CD4-positive, alpha-beta T cell (primary cell): Measurements from ENCODE around the gene CCK. TPM values are rescaled to one million over a fixed set of nuclear protein-coding genes. Genes with fewer than 3 reads are reported as not detected.

Experiments used
- ATAC-seq: fragments of 200-7000 bp; cut with Tn5 transposase; one replicate; pipeline ENCODE4 v1.10.0; 2022; ENCODE audit warnings: mild to moderate bottlenecking; ENCODE audit not compliant: poor library complexity
- CTCF ChIA-PET: fragments of 350-600 bp; sonication (Branson Sonifier 250); formaldehyde crosslinking; loops from one replicate; lab custom pipeline; 2021; ENCODE audit warnings: antibody characterized with exemption, inconsistent platforms; lab: Charles Lee
- POLR2A ChIA-PET: fragments of 350-600 bp; sonication (Branson Sonifier 250); formaldehyde crosslinking; loops from one replicate; lab custom pipeline; 2021; ENCODE audit warnings: antibody characterized with exemption, inconsistent platforms; lab: Charles Lee
- DNase-seq, 14 experiments: peaks; one replicate each; pipeline ENCODE4 v3.0.0-alpha.2; 2013 to 2020; ENCODE audit warnings: mixed read lengths in 2 of 14
- H3K27ac ChIP-seq, 2 donors: one replicate each; pipeline versions ENCODE4 v1.5.1 to v1.7.0; 2013; ENCODE audit warnings: low read length in 2 of 2, low read depth in 1 of 2, mild to moderate bottlenecking in 1 of 2
- H3K27me3 ChIP-seq, 2 experiments: 1 replicate in 1 of 2; 2 replicates in 1 of 2; pipeline versions ENCODE4 v1.6.1 to v1.7.0; 2013; ENCODE audit warnings: low read length in 2 of 2, control low read depth in 1 of 2, mild to moderate bottlenecking in 1 of 2, moderate library complexity in 1 of 2; ENCODE audit not compliant: insufficient read depth in 2 of 2, control insufficient read depth in 1 of 2
- H3K36me3 ChIP-seq: one replicate; pipeline ENCODE4 v1.6.1; 2013; ENCODE audit warnings: low read length, control low read depth; ENCODE audit not compliant: insufficient read depth
- H3K4me1 ChIP-seq: one replicate; pipeline ENCODE4 v1.6.1; 2013; ENCODE audit warnings: low read length, control low read depth; ENCODE audit not compliant: insufficient read depth
- H3K4me3 ChIP-seq: one replicate; pipeline ENCODE4 v1.5.1; 2013; ENCODE audit warnings: mild to moderate bottlenecking, low read length, moderate library complexity
- H3K9me3 ChIP-seq, 2 experiments: 1 replicate in 1 of 2; 2 replicates in 1 of 2; pipeline versions ENCODE4 v1.6.1 to v1.7.0; 2013; ENCODE audit warnings: low read length in 2 of 2, mild to moderate bottlenecking in 2 of 2, control low read depth in 1 of 2, moderate library complexity in 1 of 2; ENCODE audit not compliant: control insufficient read depth in 1 of 2, insufficient read depth in 1 of 2
- H3K27ac Mint-ChIP-seq: one replicate; pipeline ENCODE4 v1.8.0; 2020; ENCODE audit warnings: mixed read lengths
- H3K27me3 Mint-ChIP-seq: one replicate; pipeline ENCODE4 v1.8.0; 2021; ENCODE audit warnings: mixed read lengths
- H3K36me3 Mint-ChIP-seq: one replicate; pipeline ENCODE4 v1.8.0; 2021; ENCODE audit warnings: low read depth, mixed read lengths
- H3K4me1 Mint-ChIP-seq: one replicate; pipeline ENCODE4 v1.8.0; 2021; ENCODE audit warnings: low read depth, mixed read lengths
- H3K4me3 Mint-ChIP-seq: one replicate; pipeline ENCODE4 v1.8.0; 2020; ENCODE audit warnings: mild to moderate bottlenecking, mixed read lengths
- H3K9me3 Mint-ChIP-seq: one replicate; pipeline ENCODE4 v1.8.0; 2020; ENCODE audit warnings: mixed read lengths
- CTCF ChIP-seq: fragments of 200-600 bp; IDR thresholded peaks from one replicate; pipeline ENCODE4 v1.8.0; 2022; ENCODE audit warnings: antibody characterized with exemption, mild to moderate bottlenecking
- intact Hi-C, 2 experiments: fragments of 100-400 bp; cut with DNase I in 1 of 2; cut with micrococcal nuclease in 1 of 2; formaldehyde crosslinking; loops; one replicate each; pipeline versions ENCODE4 v1.15.1 to v1.9.0; 2023 to 2025; cut with DNase I, micrococcal nuclease
- total RNA-seq, 174 experiments: library from RNA in 2 of 174; stranded (reverse) in 2 of 174; gene quantifications; one replicate each; pipeline ENCODE4 v1.2.3 and lab custom pipeline; 2021 to 2026

CCK gene
- total RNA-seq, 2 experiments from 2014 or later: not detected

GRCh38 chr3:42262525-42262924 is 3.5 kb downstream of the CCK start:
- Histone ChIP-seq H3K27ac (no peak overlapping the region), H3K27me3 (peaks cover 49 to 55% of the 10 kb centered on the region in 2 experiments), H3K4me1 (peaks cover 7% of the 10 kb centered on the region), H3K36me3 (no peaks in the 10 kb centered on the region), H3K4me3 (no peak overlapping the region), H3K9me3 (peaks cover 0 to 14% of the 10 kb centered on the region in 2 experiments)
- POLR2A ChIA-PET: no interaction called here
- Mint-ChIP-seq H3K27me3 (peaks cover 83% of the 10 kb centered on the region), H3K36me3 (no peaks in the 10 kb centered on the region), H3K4me1 (peaks cover 10% of the 10 kb centered on the region), H3K9me3 (no peaks in the 10 kb centered on the region), H3K27ac (no peak overlapping the region), H3K4me3 (no peak overlapping the region)
- CTCF ChIA-PET: interaction anchor here (0.6 kb wide), 1 partner anchor 15 kb away, joined by 3 read pairs; no protein-coding TSS in a partner anchor
- DNase-seq (no peak), ATAC-seq (no peak)
- intact Hi-C loops: no loop called here
- TF ChIP-seq CTCF: no peak

- CTCF ChIA-PET: no interaction called here
- H3K36me3 ChIP-seq: no peaks in the 10 kb centered on the region
- no peaks in the 10 kb centered on the region for H3K9me3 ChIP-seq
- H3K4me1 ChIP-seq: no peaks in the 10 kb centered on the region
- no peaks in the 10 kb centered on the region for H3K9me3 Mint-ChIP-seq
- intact Hi-C loops: no loop called here
- no peak for DNase-seq
- H3K36me3 Mint-ChIP-seq: no peaks in the 10 kb centered on the region
- no peak overlapping the region for H3K27ac Mint-ChIP-seq
- no peak overlapping the region for H3K4me3 ChIP-seq
- H3K27ac ChIP-seq: no peak overlapping the region
- no peak overlapping the region for H3K4me3 Mint-ChIP-seq
- POLR2A ChIA-PET: interaction anchor here (1.0 kb wide), 1 partner anchor 10 kb away, joined by 3 read pairs; no protein-coding TSS in a partner anchor
- no peak for TF ChIP-seq CTCF
- peaks cover 61% of the 10 kb centered on the region for H3K27me3 Mint-ChIP-seq
- H3K4me1 Mint-ChIP-seq: no peaks in the 10 kb centered on the region
- no peak for ATAC-seq
- peaks cover 15 to 21% of the 10 kb centered on the region in 2 experiments for H3K27me3 ChIP-seq
These were observed 9.0 kb downstream of the CCK start for GRCh38 chr3:42257007-42257406.

GRCh38 chr3:42256135-42256819 is 9.7 kb downstream of the CCK start:
- Histone ChIP-seq H3K27ac (no peak overlapping the region), H3K36me3 (no peaks in the 10 kb centered on the region), H3K9me3 (no peaks in the 10 kb centered on the region), H3K4me1 (no peaks in the 10 kb centered on the region), H3K4me3 (no peak overlapping the region), H3K27me3 (peaks cover 8 to 18% of the 10 kb centered on the region in 2 experiments)
- peaks cover 58% of the 10 kb centered on the region for H3K27me3 Mint-ChIP-seq
- TF ChIP-seq CTCF: no peak
- H3K4me1 Mint-ChIP-seq: no peaks in the 10 kb centered on the region
- intact Hi-C loops: no loop called here
- H3K9me3 Mint-ChIP-seq: no peaks in the 10 kb centered on the region
- no peaks in the 10 kb centered on the region for H3K36me3 Mint-ChIP-seq
- ATAC-seq (no peak), DNase-seq (no peak)
- POLR2A ChIA-PET: interaction anchor here (1.0 kb wide), 1 partner anchor 9 kb away, joined by 3 read pairs; no protein-coding TSS in a partner anchor
- CTCF ChIA-PET: no interaction called here
- H3K27ac Mint-ChIP-seq: no peak overlapping the region
- no peak overlapping the region for H3K4me3 Mint-ChIP-seq
